GM18861 (cell line): ENCODE measurements around the gene ITGB8.
A peak's percentile ranks its signal among the peaks of the same experiment; 100 is the strongest.

ENCODE experiments used
- ATAC-seq: cut with Tn5 transposase; IDR thresholded peaks from one replicate; pipeline ENCODE4 v1.9.1; 2021; ENCODE audit not compliant: unreplicated experiment

The ITGB8 gene

DNA sequence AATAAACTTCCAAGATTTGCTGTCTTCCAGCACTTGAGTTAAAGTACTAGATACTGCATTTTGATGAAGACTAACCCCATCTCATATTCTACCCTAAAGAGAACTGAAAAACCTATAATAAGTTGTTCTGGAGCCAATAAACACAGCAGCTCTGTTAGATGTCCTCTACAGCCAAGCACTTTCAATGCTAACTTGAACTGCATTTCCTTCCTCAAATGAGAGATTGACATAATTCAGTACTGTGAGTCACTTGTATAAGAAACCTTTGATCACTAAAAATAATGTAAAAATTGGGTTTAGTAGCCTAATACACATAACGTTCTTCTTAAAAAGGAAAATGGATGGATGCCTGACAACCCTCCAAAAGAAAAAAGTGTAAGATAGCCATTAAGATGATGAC lies 81.3 kb downstream of the ITGB8 start:
- no peak for ATAC-seq

- no peak for ATAC-seq
These were observed 86.6 kb downstream of the ITGB8 start for GRCh38 chr7:20417260-20417659.

GRCh38 chr7:20417675-20418382 lies 87.1 kb downstream of the ITGB8 start:
- ATAC-seq, result no peak

DNA sequence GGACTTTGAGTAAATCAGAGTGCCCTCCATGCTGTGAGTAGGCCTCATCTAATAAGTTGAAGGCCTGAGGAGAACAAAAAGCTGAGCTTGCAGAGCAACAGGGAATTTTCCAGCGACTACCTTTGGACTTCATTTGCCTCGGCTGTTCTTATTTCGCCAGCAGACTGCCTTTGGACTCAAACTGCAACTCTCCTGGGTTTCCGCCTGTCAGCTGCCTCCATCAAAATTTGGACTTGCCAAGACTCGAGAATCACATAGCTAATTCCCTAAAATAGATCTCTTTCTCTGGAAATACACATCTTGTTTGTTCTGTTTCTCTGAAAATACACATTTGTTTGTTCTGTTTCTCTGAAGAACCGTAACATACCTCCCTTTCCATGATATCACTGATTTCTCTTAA lies 93.8 kb downstream of the ITGB8 start:
- no peak for ATAC-seq

DNA sequence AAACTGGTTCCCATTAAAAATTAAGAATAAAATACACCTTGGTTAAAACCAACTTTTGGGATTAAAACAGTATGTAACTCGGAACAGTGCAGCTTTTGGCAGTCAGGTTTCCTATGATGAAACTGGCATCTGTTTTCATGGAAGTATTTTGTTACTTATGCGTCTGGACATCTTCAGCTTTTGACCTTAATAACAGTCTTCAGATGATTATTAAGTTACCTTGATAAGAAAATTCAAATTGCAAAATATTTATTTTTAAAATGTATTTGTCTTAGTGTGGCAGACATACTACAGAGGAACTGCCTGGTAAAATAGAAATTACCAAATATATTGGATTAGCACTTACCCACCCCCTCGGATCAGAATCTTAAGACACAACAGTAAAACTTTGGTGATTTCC lies 100.0 kb downstream of the ITGB8 start:
- no peak for ATAC-seq

DNA sequence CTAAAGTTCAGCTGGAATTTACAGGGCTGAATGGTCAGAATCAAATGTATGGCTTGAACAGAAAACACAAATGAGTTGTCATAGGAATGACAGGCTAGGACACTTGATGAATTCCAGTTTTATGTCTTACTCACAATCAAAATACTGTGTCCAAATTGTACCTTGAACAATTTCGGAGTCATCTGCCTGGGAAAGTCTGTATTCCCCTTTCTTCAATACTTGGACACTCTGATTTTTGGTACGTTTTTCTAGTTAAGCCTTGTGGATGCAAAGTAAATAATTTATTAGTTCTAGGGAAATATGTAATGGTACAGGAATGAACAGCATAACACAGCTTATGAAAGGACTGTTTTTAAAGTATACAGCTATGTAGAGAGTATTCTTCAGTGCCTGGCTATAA lies 100.4 kb downstream of the ITGB8 start:
- no peak for ATAC-seq

- no peak for ATAC-seq
These were observed 101.4 kb downstream of the ITGB8 start for GRCh38 chr7:20432071-20432470.

- ATAC-seq, result no peak
These were observed 104.6 kb downstream of the ITGB8 start for GRCh38 chr7:20435305-20435704.

- no peak for ATAC-seq
These were observed 107.5 kb downstream of the ITGB8 start for GRCh38 chr7:20438248-20438647.

GRCh38 chr7:20438694-20439376 lies 108.1 kb downstream of the ITGB8 start:
- ATAC-seq, result peak; percentile 94

GRCh38 chr7:20439416-20440185 lies 108.9 kb downstream of the ITGB8 start:
- ATAC-seq, result no peak

- no peak for ATAC-seq
These were observed 109.9 kb downstream of the ITGB8 start for GRCh38 chr7:20440472-20441105.

DNA sequence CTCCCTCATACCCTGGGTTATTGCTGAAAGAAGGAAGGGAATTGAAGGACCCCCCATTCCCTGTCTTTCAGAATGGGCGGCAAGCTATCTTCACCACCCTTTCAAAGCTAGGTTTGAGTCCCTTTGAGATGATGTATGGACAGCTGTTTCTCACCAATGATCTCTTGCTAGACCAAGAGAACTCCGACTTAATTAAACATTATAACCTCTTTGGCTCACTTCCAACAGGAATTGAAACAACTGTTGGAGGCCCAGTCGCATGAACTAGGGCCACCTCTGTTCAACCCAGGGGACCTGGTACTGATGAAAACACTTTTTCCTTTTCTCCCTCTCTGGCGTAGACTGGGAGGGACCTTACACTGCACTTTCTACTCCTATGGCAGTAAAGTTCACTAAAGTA lies 110.6 kb downstream of the ITGB8 start:
- ATAC-seq, result no peak

DNA sequence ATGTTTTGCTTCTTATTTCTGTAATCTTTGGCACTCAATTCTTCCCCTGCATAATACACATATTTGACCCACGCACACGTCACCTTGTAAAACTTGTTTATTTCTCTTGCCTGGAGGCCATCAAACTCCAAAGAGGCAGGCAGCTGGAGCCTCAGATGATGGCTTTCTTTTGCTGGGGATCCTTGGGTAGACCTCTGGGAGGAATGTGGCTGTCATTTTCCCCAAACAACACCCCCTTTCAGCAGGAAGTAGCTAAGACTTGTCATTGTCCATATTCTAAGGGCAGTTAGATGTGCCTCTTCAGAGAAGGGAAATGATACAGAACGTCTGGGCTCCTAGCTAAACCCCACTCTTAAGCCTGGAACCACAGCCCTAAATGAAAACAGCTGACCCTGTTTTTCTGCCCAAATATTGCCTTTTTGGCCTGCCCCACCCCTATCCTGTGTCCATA lies 111.3 kb downstream of the ITGB8 start:
- no peak for ATAC-seq

GRCh38 chr7:20442951-20443350 lies 112.3 kb downstream of the ITGB8 start:
- no peak for ATAC-seq

DNA sequence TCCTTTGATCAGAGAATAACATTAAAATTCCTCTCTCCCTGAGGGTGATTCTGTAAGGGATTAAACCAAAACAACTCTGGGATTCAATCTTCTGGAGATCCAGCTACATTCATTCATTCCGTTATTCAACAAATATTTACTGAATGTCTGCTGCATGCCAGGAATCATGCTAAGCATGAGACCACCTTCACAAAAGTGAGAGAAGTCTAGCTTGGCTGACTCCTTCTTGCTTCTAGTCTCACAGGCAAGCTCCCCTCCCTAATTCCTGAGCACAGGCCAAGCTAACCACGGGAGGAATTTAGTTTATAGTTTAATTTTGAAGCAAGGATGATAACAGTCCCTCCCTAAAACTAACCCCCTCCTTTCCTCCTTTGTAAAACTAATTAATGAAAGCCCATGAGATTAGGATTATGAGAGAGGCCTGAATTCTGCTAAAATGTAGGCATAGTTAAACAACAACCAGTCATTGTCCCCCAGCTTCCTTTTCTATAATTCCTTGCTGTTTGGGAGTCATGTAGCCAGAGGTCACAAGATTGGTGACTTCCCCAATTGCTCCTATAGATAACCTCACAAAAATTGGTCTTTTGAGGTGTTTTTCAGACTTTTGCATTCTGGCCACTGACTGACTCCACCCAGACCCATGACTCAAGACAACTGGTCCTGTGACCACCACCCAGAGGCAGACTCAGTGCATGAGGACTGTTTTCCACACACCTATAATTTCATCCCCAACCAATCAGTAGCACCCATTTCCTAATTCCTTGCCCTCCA lies 113.5 kb downstream of the ITGB8 start:
- no peak for ATAC-seq

GRCh38 chr7:20447021-20447650 lies 116.4 kb downstream of the ITGB8 start:
- peak; percentile 80 for ATAC-seq

DNA sequence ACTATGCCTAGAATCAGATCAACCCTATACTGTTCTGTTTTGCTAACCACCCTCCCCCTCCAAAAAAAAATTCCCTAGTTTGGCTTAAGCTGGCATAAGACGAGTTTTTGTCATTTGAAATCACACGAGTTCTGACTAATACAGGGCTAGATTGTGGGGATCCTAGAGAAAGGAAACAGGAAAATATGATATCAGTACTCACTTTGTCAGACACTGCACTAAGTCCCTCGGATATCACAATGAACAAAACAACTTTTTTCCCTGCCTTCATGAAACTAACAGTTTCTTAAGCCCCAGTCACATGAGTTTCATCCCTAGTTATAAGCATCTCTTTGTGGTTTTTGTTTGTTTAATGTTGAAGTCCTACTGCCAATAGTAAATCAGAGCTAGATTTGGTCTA lies 118.5 kb downstream of the ITGB8 start:
- no peak for ATAC-seq

DNA sequence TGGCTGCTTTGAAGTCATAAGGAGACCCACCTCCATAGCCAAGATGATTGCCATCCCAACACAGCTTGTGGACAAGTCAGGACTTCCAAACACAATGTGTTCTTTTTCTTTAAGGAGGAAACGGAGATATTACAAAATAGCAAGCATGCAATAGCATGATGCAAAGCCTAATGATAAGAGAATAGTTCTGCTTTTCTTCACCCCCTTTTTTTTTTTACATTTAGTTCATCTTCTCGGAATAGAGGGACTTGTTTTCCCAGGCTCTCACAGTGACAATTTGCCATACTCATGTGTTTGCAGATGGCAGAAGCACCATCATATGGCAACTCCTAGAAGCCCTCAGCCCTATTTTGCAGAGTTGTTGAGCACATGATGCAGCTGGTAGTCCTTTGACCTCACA lies 119.8 kb downstream of the ITGB8 start:
- ATAC-seq, result no peak

DNA sequence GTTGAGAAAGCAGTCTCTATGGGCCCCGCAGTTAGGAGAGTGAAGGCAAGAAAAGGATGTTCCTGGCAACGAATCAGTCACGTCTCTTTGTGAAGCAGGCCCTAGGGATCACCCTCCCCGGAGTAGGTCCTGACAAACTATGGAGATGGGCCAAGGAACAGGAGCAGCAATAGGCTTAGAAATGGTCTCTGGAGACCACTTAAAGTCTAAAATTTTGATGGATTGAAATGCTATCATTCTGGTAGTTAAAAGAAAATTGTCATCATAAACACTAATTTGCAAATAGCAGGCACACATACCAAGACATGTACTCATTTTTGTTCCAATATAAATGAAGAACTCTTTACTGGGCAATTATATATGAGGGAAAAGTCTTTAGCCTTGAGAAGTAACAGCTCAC lies 123.5 kb downstream of the ITGB8 start:
- ATAC-seq, result no peak
